Epithelial cell of proximal tubule (primary cell): ENCODE results near the gene JMJD7. TPM values are rescaled to one million over a fixed set of nuclear protein-coding genes. Genes with fewer than 3 reads are reported as not detected.

Source experiments
- DNase-seq: peaks from one replicate; pipeline ENCODE4 v3.0.0-alpha.2; 2011; ENCODE audit warnings: low read depth
- H3K4me3 ChIP-seq: 2 replicates; pipeline ENCODE4 v1.5.1; 2011; ENCODE audit warnings: low read depth, mild to moderate bottlenecking, low read length
- CTCF ChIP-seq: conservative IDR thresholded peaks from 2 replicates; pipeline ENCODE4 v1.5.1; 2012; ENCODE audit warnings: low read depth, mild to moderate bottlenecking, low read length
- total RNA-seq: library from RNA; depleted of rRNA; stranded (reverse); fragments of >200 nt; gene quantifications from 2 replicates; pipeline ENCODE4 v1.2.3, GENCODE V29; 2015

Gene JMJD7
- total RNA-seq, 1 donor from 2014 or later, result 6.6 TPM

DNA sequence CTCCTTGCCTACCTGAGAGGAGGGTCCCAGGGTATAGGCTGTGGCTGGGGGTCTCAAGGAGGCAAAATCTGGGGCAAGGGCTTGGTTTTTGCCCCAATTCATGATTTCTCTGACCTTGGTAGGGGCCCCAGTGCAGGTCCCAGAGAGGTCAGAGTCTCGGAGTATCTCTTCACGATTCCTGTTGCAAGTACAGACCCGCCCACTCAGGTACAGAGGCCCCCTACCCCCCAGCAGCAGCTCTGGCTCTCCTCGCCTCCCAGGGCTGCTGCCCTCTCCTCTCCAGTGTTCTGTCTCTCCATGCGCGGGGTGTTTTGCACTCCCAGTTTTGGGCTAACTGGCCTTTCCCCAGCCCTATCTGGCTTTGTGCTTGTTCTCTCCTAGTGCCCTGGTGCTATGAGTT lies 5.4 kb upstream of the JMJD7 start:
- H3K4me3 ChIP-seq, result no peak overlapping the region
- no peak for TF ChIP-seq CTCF
- DNase-seq, result no peak

DNA sequence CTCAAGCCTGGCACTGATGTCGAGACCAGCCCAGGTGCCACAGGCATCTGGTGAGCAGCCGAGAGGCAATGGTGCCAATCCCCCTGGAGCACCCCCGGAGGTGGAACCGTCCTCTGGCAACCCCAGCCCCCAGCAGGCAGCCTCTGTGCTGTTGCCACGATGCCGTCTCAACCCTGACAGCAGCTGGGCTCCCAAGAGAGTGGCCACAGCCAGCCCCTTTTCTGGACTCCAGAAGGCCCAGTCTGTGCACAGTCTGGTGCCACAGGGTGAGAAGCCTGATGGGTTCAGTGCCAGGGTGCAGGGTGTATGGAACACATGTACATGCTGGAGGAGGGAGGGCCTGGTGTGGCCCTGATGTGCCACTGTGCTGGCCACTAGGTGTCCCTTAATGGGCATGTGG lies 4.9 kb upstream of the JMJD7 start:
- no peak overlapping the region for H3K4me3 ChIP-seq
- DNase-seq, result no peak
- peak; percentile 12 for TF ChIP-seq CTCF

- TF ChIP-seq CTCF, result no peak
- DNase-seq, result no peak
- H3K4me3 ChIP-seq, result no peak overlapping the region
Observed at GRCh38 chr15:41823502-41823901, 4.4 kb upstream of the JMJD7 start.

DNA sequence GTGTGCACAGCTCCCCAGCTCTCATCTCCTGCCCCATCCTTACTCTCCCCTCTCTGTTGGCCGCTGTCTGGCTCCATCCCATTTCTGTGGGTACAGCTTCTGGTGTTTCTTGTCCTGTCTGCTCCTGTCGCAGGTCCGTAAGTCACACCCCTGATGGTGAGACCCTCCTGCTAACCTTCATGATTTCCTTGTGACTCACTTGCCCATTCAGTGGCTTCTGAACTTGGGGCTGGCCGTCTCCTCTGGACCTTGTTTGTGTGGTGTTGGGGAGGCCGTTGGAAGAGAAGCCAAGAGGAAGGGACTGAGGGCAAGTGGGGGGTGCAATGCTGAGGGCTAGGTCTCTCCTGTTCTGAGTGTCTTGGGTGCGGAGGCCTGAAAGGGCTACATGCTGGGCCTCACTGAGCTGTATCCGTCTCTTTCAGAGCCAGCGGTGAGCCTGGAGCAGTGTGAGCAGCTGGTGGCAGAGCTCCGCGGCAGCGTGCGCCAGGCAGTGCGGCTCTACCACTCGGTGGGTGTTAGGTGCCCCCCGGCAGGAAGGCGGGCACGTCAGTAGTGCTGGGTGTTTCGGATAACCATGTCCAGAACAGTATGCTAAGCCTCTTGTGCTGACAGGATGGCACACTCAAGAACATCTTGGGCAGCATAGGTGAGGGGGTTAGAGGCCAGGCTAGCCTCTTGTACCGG lies 3.7 kb upstream of the JMJD7 start:
- TF ChIP-seq CTCF, result no peak
- no peak for DNase-seq
- H3K4me3 ChIP-seq, result no peak overlapping the region

DNA sequence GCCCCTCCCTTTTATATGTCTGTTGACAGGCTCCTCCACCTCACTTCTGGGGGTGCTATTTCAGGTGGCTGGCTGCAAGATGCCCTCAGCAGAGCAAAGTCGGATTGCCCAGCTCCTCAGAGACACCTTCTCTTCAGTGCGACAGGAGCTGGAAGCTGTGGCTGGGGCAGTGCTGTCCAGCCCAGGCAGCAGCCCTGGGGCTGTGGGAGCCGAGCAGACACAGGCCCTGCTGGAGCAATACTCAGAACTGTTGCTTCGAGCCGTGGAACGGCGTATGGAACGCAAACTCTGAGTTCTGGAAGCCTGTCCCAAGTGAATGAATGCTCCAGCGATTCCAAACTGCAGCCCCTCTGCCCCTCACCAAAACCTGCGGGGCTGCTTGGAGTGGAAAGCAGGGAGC lies 2.7 kb upstream of the JMJD7 start:
- no peak for DNase-seq
- no peak overlapping the region for H3K4me3 ChIP-seq
- no peak for TF ChIP-seq CTCF

DNA sequence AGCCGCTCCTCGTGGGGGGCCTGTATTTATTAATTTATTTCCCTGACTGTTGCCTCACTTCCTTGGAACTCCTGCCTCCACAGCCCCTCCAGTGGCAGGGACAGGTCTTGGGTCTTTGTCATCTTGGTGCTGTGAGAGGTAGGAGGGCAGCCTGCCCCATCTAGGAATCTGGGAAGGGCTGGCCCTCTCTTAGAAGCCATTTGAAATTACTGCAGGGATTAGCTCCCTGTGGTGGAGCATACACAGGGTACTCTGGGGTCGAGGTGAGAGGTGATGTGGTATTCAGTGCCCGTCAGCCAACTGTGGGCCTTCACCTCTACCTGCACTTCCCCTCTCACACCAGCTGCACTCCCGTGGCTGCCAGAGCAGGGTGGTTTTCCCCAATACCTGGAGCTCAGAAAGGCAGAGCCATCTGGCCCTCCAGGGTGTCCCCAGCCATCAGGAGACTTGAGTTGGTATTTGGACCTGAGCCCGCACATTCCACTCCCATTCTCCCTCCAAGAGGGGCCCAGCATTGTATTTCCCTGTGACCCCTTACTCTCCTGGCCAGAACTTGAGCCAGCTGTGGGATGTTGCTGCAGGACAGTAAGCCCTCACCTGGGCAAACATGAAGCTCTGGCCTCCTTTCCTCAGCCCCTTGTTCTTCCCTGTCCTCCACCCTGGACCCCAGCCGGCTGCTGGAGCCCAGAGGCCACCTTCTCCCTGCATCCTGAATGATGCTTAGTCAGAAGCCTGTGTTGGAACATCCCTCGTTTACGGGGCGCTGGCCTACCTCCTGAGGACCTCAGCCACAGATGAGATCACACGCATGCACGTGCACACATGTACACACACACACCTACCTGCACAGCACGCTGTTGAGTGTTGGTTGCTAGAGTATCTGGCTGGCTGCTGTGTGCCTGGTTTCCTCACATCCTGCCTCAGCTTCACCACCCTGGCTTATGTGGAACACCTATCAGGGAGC lies 2.0 kb upstream of the JMJD7 start:
- no peak for DNase-seq
- no peak overlapping the region for H3K4me3 ChIP-seq
- TF ChIP-seq CTCF, result no peak
